Liver (tissue), 9 donors: ENCODE results near the gene CFAP221. TPM values are rescaled to one million over a fixed set of nuclear protein-coding genes. Genes with fewer than 3 reads are reported as not detected.

Experiments
- DNase-seq: peaks from one replicate; pipeline ENCODE4 v3.0.0-alpha.2; 2017; ENCODE audit warnings: low spot score
- H3K27ac ChIP-seq, 2 donors: one replicate each; pipeline ENCODE4 v1.7.0; 2013; ENCODE audit warnings: inconsistent platforms in 2 of 2, low read length in 2 of 2, control low read depth in 1 of 2, low read depth in 1 of 2, mild to moderate bottlenecking in 1 of 2
- H3K27me3 ChIP-seq, 4 donors: one replicate each; pipeline versions ENCODE4 v1.6.1 to v1.7.0; 2013; ENCODE audit warnings: low read length in 3 of 4, inconsistent platforms in 1 of 4, mild to moderate bottlenecking in 1 of 4, moderate library complexity in 1 of 4; ENCODE audit not compliant: control insufficient read depth in 4 of 4, insufficient read depth in 4 of 4
- H3K36me3 ChIP-seq, 4 donors: one replicate each; pipeline versions ENCODE4 v1.6.1 to v1.7.0; 2013; ENCODE audit warnings: low read length in 3 of 4, mild to moderate bottlenecking in 3 of 4, low read depth in 1 of 4, moderate library complexity in 1 of 4; ENCODE audit not compliant: control insufficient read depth in 4 of 4, insufficient read depth in 3 of 4
- H3K4me1 ChIP-seq, 4 donors: one replicate each; pipeline versions ENCODE4 v1.6.1 to v1.7.0; 2013; ENCODE audit warnings: low read length in 3 of 4, mild to moderate bottlenecking in 3 of 4, moderate library complexity in 1 of 4; ENCODE audit not compliant: control insufficient read depth in 4 of 4, insufficient read depth in 4 of 4
- H3K4me3 ChIP-seq, 3 donors: one replicate each; pipeline versions ENCODE4 v1.6.1 to v1.7.0; 2013; ENCODE audit warnings: low read length in 3 of 3, control low read depth in 1 of 3, low read depth in 1 of 3, mild to moderate bottlenecking in 1 of 3
- H3K9ac ChIP-seq, 2 donors: one replicate each; pipeline ENCODE4 v1.7.0; 2013; ENCODE audit warnings: low read length in 2 of 2, mild to moderate bottlenecking in 2 of 2, moderate library complexity in 2 of 2, control low read depth in 1 of 2, low read depth in 1 of 2
- H3K9me3 ChIP-seq, 4 donors: one replicate each; pipeline versions ENCODE4 v1.6.1 to v1.7.0; 2013; ENCODE audit warnings: low read length in 3 of 4; ENCODE audit not compliant: control insufficient read depth in 4 of 4
- ATF3 ChIP-seq: IDR thresholded peaks from 2 replicates; pipeline ENCODE4 v1.6.1; 2016; ENCODE audit warnings: antibody characterized with exemption
- EGR1 ChIP-seq, 2 donors: IDR thresholded peaks; 2 replicates each; pipeline ENCODE4 v1.6.1; 2016 to 2018; ENCODE audit warnings: antibody characterized with exemption in 2 of 2, low read depth in 2 of 2
- FOXA1 ChIP-seq: IDR thresholded peaks from 2 replicates; pipeline ENCODE4 v1.6.1; 2016; ENCODE audit warnings: antibody characterized with exemption
- FOXA2 ChIP-seq: IDR thresholded peaks from 2 replicates; pipeline ENCODE4 v1.6.1; 2016; ENCODE audit warnings: antibody characterized with exemption
- GABPA ChIP-seq, 2 donors: IDR thresholded peaks in 1 of 2; conservative IDR thresholded peaks in 1 of 2; 2 replicates each; pipeline ENCODE4 v1.6.1; 2016; ENCODE audit warnings: antibody characterized with exemption in 2 of 2, mild to moderate bottlenecking in 1 of 2, moderate library complexity in 1 of 2
- HNF4A ChIP-seq, 2 donors: conservative IDR thresholded peaks; 2 replicates each; pipeline ENCODE4 v1.6.1; 2016; ENCODE audit warnings: antibody characterized with exemption in 2 of 2, mild to moderate bottlenecking in 2 of 2
- HNF4G ChIP-seq: IDR thresholded peaks from 2 replicates; pipeline ENCODE4 v1.6.1; 2016; ENCODE audit warnings: antibody characterized with exemption
- JUND ChIP-seq, 2 donors: IDR thresholded peaks; 2 replicates each; pipeline ENCODE4 v1.6.1; 2016; ENCODE audit warnings: antibody characterized with exemption in 2 of 2
- NR2F2 ChIP-seq: IDR thresholded peaks from 2 replicates; pipeline ENCODE4 v1.6.1; 2016; ENCODE audit warnings: antibody characterized with exemption
- RAD21 ChIP-seq, 2 donors: IDR thresholded peaks; 2 replicates each; pipeline ENCODE4 v1.6.1; 2016; ENCODE audit warnings: antibody characterized with exemption in 2 of 2, mild to moderate bottlenecking in 2 of 2
- REST ChIP-seq: IDR thresholded peaks from 2 replicates; pipeline ENCODE4 v1.6.1; 2016; ENCODE audit warnings: antibody characterized with exemption, mild to moderate bottlenecking
- RXRA ChIP-seq, 2 donors: IDR thresholded peaks; 2 replicates each; pipeline ENCODE4 v1.6.1; 2017 to 2018; ENCODE audit warnings: antibody characterized with exemption in 2 of 2, mild to moderate bottlenecking in 1 of 2
- SP1 ChIP-seq: IDR thresholded peaks from 2 replicates; pipeline ENCODE4 v1.6.1; 2018; ENCODE audit warnings: antibody characterized with exemption, mild to moderate bottlenecking
- TAF1 ChIP-seq: conservative IDR thresholded peaks from 2 replicates; pipeline ENCODE4 v1.6.1; 2016; ENCODE audit warnings: antibody characterized with exemption, mild to moderate bottlenecking
- YY1 ChIP-seq: IDR thresholded peaks from 2 replicates; pipeline ENCODE4 v1.6.1; 2016; ENCODE audit warnings: antibody characterized with exemption, mild to moderate bottlenecking
- ZBTB33 ChIP-seq: IDR thresholded peaks from 2 replicates; pipeline ENCODE4 v1.6.1; 2016; ENCODE audit warnings: antibody characterized with exemption
- WGBS: extraction: QIAGEN DNeasy Blood & Tissue Kit; methylation state at CpG from one replicate; pipeline ENCODE4 v1.1.7; 2013; 5-methylcytosine and 5-hydroxymethylcytosine counted together
- polyA plus RNA-seq, 2 donors: library from polyadenylated mRNA; stranded (reverse) in 1 of 2; unstranded in 1 of 2; fragments of 200-250 nt in 1 of 2; fragments of >200 nt in 1 of 2; fragmentation: Nextera tagmentation in 1 of 2; extraction: Ambion mirVana in 1 of 2; gene quantifications; one replicate each; pipeline versions ENCODE4 v1.2.1 to v1.2.3, GENCODE V29; 2013 to 2015
- total RNA-seq, 2 donors: library from RNA; depleted of rRNA; stranded (reverse); fragments of >200 nt; gene quantifications; one replicate each; pipeline ENCODE4 v1.2.3, GENCODE V29; 2014
- TF ChIP-seq, protein P1 (sequence below): IDR thresholded peaks from 2 replicates; pipeline ENCODE4 v1.6.1; 2016; ENCODE audit warnings: antibody characterized with exemption
- TF ChIP-seq, protein P2 (sequence below): fragments of 150-350 bp; IDR thresholded peaks from 2 replicates; pipeline ENCODE4 v1.5.1; 2017; ENCODE audit warnings: improper control_type of control experiment, low read depth, low read length; ENCODE audit not compliant: missing input control
- donor health status: healthy.
- donor health status: healthy.
- donor health status: healthy.
- donor health status: healthy.
- donor health status: healthy.

Gene CFAP221
- total and polyA plus RNA-seq, 4 donors = 0.23 to 3.1 (median 1.2) TPM

DNA sequence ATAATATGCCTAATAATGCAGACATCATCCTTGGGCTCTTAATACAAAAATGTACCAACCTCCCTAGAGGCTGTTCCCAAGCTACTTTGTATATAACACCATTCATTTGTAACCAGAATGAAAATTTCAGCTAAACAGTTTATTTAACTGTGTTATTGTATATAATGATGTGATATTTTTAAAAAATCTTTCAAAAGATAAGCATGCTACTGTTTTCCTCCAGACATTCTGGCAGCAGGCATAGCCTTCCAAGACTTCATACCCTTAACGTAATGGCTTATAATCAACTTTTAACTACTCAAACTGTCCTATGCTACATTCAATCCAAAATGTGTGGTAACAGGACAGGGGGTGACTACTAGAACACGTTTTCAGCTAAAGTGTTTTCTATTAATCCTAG is 21.2 kb downstream of the CFAP221 start:
- TF ChIP-seq, protein P1, sequence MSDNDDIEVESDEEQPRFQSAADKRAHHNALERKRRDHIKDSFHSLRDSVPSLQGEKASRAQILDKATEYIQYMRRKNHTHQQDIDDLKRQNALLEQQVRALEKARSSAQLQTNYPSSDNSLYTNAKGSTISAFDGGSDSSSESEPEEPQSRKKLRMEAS = no peak
- TF ChIP-seq YY1 (no peak), HNF4G (no peak), REST (no peak), TAF1 (no peak), HNF4A (conservative IDR thresholded peaks at IDR 0.05) (no peak), ATF3 (no peak), RAD21 (IDR thresholded peaks at IDR 0.05) (no peak), EGR1 (IDR thresholded peaks at IDR 0.05; ENCODE audit: low read depth in 2 of 2) (no peak), SP1 (no peak), FOXA1 (no peak), JUND (IDR thresholded peaks at IDR 0.05) (no peak), NR2F2 (no peak), GABPA (IDR thresholded peaks at IDR 0.05 in 1 of 2, conservative IDR thresholded peaks at IDR 0.05 in 1 of 2) (no peak), ZBTB33 (no peak), FOXA2 (no peak), RXRA (IDR thresholded peaks at IDR 0.05) (no peak)
- TF ChIP-seq, protein P2, sequence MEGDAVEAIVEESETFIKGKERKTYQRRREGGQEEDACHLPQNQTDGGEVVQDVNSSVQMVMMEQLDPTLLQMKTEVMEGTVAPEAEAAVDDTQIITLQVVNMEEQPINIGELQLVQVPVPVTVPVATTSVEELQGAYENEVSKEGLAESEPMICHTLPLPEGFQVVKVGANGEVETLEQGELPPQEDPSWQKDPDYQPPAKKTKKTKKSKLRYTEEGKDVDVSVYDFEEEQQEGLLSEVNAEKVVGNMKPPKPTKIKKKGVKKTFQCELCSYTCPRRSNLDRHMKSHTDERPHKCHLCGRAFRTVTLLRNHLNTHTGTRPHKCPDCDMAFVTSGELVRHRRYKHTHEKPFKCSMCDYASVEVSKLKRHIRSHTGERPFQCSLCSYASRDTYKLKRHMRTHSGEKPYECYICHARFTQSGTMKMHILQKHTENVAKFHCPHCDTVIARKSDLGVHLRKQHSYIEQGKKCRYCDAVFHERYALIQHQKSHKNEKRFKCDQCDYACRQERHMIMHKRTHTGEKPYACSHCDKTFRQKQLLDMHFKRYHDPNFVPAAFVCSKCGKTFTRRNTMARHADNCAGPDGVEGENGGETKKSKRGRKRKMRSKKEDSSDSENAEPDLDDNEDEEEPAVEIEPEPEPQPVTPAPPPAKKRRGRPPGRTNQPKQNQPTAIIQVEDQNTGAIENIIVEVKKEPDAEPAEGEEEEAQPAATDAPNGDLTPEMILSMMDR = no peak
- H3K4me1 ChIP-seq = no peaks in the 10 kb centered on the region
- WGBS = 85% methylated on average over 2 of the region's 2 CpGs
- no peak overlapping the region for H3K27ac ChIP-seq
- no peak overlapping the region for H3K9ac ChIP-seq
- no peaks in the 10 kb centered on the region for H3K27me3 ChIP-seq
- no peak for DNase-seq
- no peaks in the 10 kb centered on the region for H3K36me3 ChIP-seq
- no peaks in the 10 kb centered on the region for H3K9me3 ChIP-seq
- no peak overlapping the region for H3K4me3 ChIP-seq

GRCh38 chr2:119567292-119567691 is 23.0 kb downstream of the CFAP221 start:
- H3K4me1 ChIP-seq = no peaks in the 10 kb centered on the region
- no peaks in the 10 kb centered on the region for H3K9me3 ChIP-seq
- no peaks in the 10 kb centered on the region for H3K27me3 ChIP-seq
- H3K9ac ChIP-seq = no peak overlapping the region
- DNase-seq = no peak
- H3K27ac ChIP-seq = no peak overlapping the region
- no peak overlapping the region for H3K4me3 ChIP-seq
- H3K36me3 ChIP-seq = no peaks in the 10 kb centered on the region
- TF ChIP-seq SP1 (no peak), HNF4G (no peak), GABPA (IDR thresholded peaks at IDR 0.05 in 1 of 2, conservative IDR thresholded peaks at IDR 0.05 in 1 of 2) (no peak), TAF1 (no peak), YY1 (no peak), FOXA1 (no peak), ZBTB33 (no peak), RAD21 (IDR thresholded peaks at IDR 0.05) (no peak), RXRA (IDR thresholded peaks at IDR 0.05) (no peak), REST (no peak), ATF3 (no peak)
- TF ChIP-seq, protein P1 = no peak
